G401.6 (cell line): ENCODE measurements around the gene PTAFR.

Experiments used
- FAIRE-seq: peaks from 2 replicates; lab custom pipeline; 2012; peaks lifted over from hg19 to GRCh38; lab: Jason Lieb, UNC

Gene PTAFR

GRCh38 chr1:28175955-28176485, 470 bp downstream of the PTAFR start:
- no peak for FAIRE-seq

GRCh38 chr1:28173980-28174297, 2.6 kb downstream of the PTAFR start:
- FAIRE-seq: no peak

GRCh38 chr1:28173151-28173979, 3.1 kb downstream of the PTAFR start:
- no peak for FAIRE-seq

GRCh38 chr1:28172713-28173150, 3.8 kb downstream of the PTAFR start:
- FAIRE-seq: no peak

DNA sequence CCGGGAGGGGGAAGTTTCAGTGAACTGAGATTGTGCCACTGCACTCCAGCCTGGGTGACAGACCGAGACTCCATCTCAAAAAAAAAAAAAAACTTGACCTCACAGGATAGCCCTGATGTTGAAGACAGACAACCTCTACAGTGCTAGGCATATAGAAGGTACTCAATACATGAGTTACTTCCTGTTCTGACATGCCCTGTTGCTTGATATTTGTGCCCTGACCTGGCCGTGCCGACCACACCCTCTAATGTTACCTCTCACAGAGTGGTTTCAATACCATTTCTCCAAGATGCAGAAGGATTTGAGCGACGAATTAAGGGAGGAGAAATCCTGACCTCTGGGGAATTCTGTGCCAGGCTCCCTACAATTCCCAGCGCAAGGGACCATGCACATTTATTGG, 5.2 kb downstream of the PTAFR start:
- FAIRE-seq: no peak

- FAIRE-seq: no peak
Observed at GRCh38 chr1:28170001-28170596, 6.4 kb downstream of the PTAFR start.

- no peak for FAIRE-seq
Observed at GRCh38 chr1:28163496-28164161, 12.9 kb downstream of the PTAFR start.

DNA sequence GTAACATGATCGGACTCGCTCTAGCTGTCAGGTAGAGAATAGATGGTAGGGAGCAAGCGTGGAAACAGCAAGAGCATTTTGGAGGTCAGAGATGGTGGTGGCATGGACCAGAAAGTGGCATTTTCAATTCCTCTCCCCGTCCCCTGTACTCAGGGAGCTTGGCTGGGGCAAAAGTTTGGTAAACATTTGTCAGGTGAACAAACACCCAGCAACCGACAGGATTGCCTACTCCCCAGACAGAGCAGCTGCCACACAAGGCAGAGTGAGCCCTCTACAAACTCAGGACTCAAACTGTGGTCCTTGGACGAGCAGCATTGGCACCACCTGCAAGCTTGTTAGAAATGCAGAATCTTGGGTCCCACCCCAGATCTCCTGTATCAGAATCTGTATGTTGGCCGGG, 14.3 kb downstream of the PTAFR start:
- FAIRE-seq: no peak

- no peak for FAIRE-seq
Observed at GRCh38 chr1:28161751-28162150, 14.7 kb downstream of the PTAFR start.

- FAIRE-seq: no peak
Observed at GRCh38 chr1:28160782-28161266, 15.7 kb downstream of the PTAFR start.

DNA sequence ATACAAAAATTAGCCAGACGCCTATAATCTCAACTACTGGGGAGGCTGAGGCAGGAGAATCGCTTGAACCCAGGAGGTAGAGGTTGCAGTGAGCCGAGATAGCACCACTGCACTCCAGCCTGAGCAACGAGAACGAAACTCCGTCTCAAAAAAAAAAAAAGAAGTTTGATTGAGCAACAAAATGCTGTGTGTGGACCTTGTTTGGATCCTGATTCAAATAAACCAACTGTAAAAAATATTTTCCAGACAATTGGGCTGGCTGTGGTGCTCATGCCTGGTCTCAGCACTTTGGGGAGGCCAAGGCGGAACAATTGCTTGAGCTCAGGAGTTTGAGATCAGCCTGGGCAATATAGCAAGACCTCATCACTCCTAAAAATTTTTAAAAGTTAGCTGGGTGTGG, 16.8 kb downstream of the PTAFR start:
- FAIRE-seq: no peak

DNA sequence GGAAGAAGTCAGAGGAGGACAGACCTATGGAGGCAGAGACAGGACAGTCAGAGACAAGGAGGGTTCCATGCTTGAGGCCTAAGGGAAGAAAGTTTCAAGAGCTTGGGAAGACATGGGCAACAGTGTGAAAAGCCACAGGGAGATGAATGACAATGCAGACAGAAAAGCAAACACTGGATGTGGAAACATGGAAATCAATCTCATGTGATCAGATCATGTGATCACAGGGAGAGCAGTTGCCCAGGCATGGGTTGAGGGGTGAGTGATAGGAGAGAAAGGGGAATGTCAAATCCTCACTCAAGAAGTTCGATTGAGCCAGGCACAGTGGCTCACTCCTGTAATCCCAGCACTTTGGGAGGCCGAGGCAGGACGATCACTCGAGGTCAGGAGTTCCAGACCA, 17.2 kb downstream of the PTAFR start:
- no peak for FAIRE-seq

GRCh38 chr1:28157894-28158293, 18.6 kb downstream of the PTAFR start:
- no peak for FAIRE-seq

- no peak for FAIRE-seq
Observed at GRCh38 chr1:28156821-28157220, 19.7 kb downstream of the PTAFR start.

GRCh38 chr1:28155628-28156027, 20.9 kb downstream of the PTAFR start:
- FAIRE-seq: no peak

DNA sequence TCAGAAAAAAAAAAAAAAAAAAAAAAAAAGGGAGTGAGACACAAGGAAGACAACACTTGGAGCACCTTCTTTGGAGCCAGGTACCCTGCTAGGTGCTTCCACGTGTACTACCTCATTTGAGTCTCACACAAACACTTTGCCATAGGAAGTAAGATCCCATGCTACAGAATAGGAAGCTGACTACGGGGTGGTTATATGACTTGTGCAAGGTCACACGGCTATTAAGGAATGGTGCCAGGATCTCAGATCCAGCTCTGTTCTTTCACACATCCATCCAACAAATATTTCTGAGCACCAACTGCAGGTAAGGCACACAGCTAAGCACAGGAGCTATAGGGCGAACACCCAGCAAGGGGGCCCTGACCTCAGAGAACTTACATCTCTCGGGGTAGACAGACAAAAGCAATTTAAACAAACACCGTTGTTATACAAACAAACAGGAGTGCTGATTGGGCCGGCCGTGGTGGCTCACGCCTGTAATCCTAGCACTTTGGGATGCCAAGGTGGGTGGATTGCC, 22.4 kb downstream of the PTAFR start:
- no peak for FAIRE-seq

DNA sequence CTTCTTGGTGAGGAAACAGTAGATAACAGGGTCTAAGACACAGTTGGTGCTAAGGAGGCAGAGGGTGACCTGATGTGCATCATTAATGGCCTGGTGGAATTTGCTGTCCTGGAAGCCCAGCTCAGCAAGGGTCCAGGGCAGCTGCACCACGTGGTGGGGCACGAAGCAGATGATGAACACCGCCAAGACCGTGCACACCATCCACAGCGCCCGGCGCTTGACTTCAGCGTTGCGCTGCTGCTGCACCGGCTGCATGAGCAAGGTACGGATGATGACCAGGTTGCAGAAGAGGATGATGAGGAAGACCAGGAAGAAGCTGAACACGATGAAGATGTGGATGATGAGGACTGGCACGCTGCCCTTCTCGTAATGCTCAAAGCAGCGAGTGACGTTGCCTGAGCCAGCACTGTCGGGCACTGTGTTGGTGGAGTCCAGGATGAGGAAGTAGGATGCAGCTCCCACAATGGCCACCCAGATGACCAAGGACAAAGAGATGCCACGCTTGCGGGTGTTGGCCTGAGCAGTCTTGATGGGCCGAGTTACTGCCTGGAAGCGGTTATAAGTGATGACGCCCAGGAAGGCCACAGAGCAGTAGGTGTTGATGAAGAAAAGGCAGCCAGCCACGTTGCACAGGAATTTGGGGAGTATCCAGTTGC, 26.2 kb downstream of the PTAFR start:
- no peak for FAIRE-seq

DNA sequence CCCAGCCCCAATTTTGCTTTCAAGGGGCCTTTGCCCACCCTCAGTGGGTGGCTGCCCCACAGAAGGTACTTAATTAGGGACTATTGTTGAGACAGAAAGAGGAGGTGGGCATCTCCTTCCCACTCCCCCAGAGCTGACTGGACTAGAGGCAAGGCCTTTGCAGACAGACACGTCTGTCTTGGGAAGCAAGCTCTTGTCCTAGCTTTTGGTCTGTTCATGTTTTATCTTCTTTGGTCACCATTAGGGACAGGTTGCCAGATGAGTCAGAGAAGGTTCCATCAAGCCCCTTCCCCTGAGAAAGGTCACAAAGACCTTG, 27.7 kb downstream of the PTAFR start:
- FAIRE-seq: no peak

- no peak for FAIRE-seq
Observed at GRCh38 chr1:28147264-28148094, 29.0 kb downstream of the PTAFR start.

DNA sequence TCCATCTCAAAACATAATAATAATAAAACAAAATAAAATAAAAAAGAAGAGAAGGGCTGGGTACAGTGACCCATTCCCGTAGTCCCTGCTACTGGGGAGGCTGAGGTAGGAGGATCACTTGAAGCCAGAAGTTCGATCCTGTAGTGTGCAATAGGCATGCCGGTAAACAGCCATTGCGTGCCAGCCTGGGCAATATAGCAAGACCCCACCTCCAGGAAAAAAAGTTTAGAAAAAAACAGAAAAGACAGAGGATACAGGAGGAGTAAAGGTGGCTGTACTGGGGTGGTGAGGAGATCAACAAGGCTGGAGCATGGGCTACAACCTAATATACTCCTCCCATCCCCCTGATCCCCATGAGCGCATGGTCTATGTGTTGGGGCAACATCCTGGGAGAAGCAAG, 30.8 kb downstream of the PTAFR start:
- no peak for FAIRE-seq
